K562 (cell line): ENCODE measurements around the gene ZNF597. TPM values are rescaled to one million over a fixed set of nuclear protein-coding genes. Genes with fewer than 3 reads are reported as not detected.
A peak's percentile ranks its signal among the peaks of the same experiment; 100 is the strongest.

Experiments used
- ARHGAP35 ChIP-seq: fragments of 450-650 bp; IDR thresholded peaks from 2 replicates; pipeline ENCODE4 v1.6.1; 2018; ENCODE audit not compliant: partially characterized antibody
- CBX8 ChIP-seq: fragments of 200-600 bp; sonication (generic); IDR thresholded peaks from 2 replicates; pipeline ENCODE4 v1.6.1; 2012; ENCODE audit warnings: borderline replicate concordance, mixed run types, low read depth, mild to moderate bottlenecking, moderate library complexity, mixed read lengths, low read length, control low read depth, inconsistent platforms; ENCODE audit not compliant: poor library complexity, severe bottlenecking; ENCODE audit errors: extremely low read depth
- E2F6 ChIP-seq, 2 experiments: IDR thresholded peaks; 2 replicates each; pipeline ENCODE4 v1.6.1; 2011; ENCODE audit warnings: borderline replicate concordance in 1 of 2, control low read depth in 1 of 2, low read depth in 1 of 2, low read length in 1 of 2, mild to moderate bottlenecking in 1 of 2, mixed read lengths in 1 of 2, moderate library complexity in 1 of 2; ENCODE audit not compliant: insufficient read depth in 1 of 2, insufficient read length in 1 of 2, poor library complexity in 1 of 2, severe bottlenecking in 1 of 2; ENCODE audit errors: extremely low read depth in 1 of 2
- ELF4 ChIP-seq: fragments of 450-650 bp; formaldehyde crosslinking; IDR thresholded peaks from 2 replicates; pipeline ENCODE4 v1.4.0; 2022; ENCODE audit warnings: missing genetic modification characterization
- ETV1 ChIP-seq: fragments of 450-650 bp; conservative IDR thresholded peaks from 2 replicates; pipeline ENCODE4 v1.6.1; 2016; ENCODE audit warnings: missing genetic modification characterization, control low read depth, low read depth, missing compliant biosample characterization
- FOXO4 ChIP-seq: fragments of 450-650 bp; formaldehyde crosslinking; IDR thresholded peaks from 2 replicates; pipeline ENCODE4 v1.4.0; 2020; ENCODE audit warnings: mild to moderate bottlenecking, moderate library complexity
- HMGXB4 ChIP-seq: sonication (generic); formaldehyde crosslinking; IDR thresholded peaks from 2 replicates; pipeline ENCODE4 v1.8.1; 2023; ENCODE audit warnings: mild to moderate bottlenecking, missing genetic modification reagents
- LCOR ChIP-seq: sonication (generic); formaldehyde crosslinking; IDR thresholded peaks from 2 replicates; pipeline ENCODE4 v1.8.0; 2022; ENCODE audit warnings: mild to moderate bottlenecking, missing genetic modification reagents
- PHB2 ChIP-seq: fragments of 450-650 bp; IDR thresholded peaks from 2 replicates; pipeline ENCODE4 v1.6.1; 2017; ENCODE audit warnings: low read depth
- RBM17 ChIP-seq: fragments of 200-400 bp; formaldehyde crosslinking; IDR thresholded peaks from 2 replicates; pipeline ENCODE4 v1.6.1; 2017; ENCODE audit warnings: low read depth, mild to moderate bottlenecking, low read length, borderline replicate concordance
- RCOR1 ChIP-seq, 2 experiments: IDR thresholded peaks; 2 replicates each; pipeline ENCODE4 v1.6.1; 2012; ENCODE audit warnings: low read depth in 2 of 2, low read length in 2 of 2, borderline replicate concordance in 1 of 2, improper control_type of control experiment in 1 of 2
- SAFB ChIP-seq: fragments of 200-400 bp; formaldehyde crosslinking; IDR thresholded peaks from 2 replicates; pipeline ENCODE4 v1.6.1; 2017; ENCODE audit warnings: low read depth, low read length, borderline replicate concordance
- TAF9B ChIP-seq: fragments of 450-650 bp; IDR thresholded peaks from 2 replicates; pipeline ENCODE4 v1.6.1; 2018; ENCODE audit warnings: mild to moderate bottlenecking; ENCODE audit not compliant: partially characterized antibody
- TBL1XR1 ChIP-seq, 2 experiments: IDR thresholded peaks; 2 replicates each; pipeline ENCODE4 v1.6.1; 2012; ENCODE audit warnings: improper control_type of control experiment in 2 of 2, low read length in 2 of 2, mild to moderate bottlenecking in 1 of 2
- TOE1 ChIP-seq, 2 experiments: fragments of 450-650 bp in 1 of 2; sonication (generic) in 1 of 2; formaldehyde crosslinking in 1 of 2; IDR thresholded peaks; 2 replicates each; pipeline versions ENCODE4 v1.7.1 to v1.8.0; 2016 to 2022; ENCODE audit warnings: borderline replicate concordance in 2 of 2, mild to moderate bottlenecking in 2 of 2, antibody characterized with exemption in 1 of 2, inconsistent platforms in 1 of 2, low read depth in 1 of 2, missing genetic modification reagents in 1 of 2, moderate library complexity in 1 of 2
- TSC22D4 ChIP-seq: fragments of 450-650 bp; IDR thresholded peaks from 2 replicates; pipeline ENCODE4 v1.6.1; 2016; ENCODE audit warnings: missing genetic modification characterization, missing biosample characterization, control low read depth
- ZBTB5 ChIP-seq: fragments of 450-650 bp; IDR thresholded peaks from 2 replicates; pipeline ENCODE4 v1.6.1; 2017; ENCODE audit warnings: antibody characterized with exemption
- ZNF134 ChIP-seq: fragments of 250-450 bp; sonication (Bioruptor Pico); conservative IDR thresholded peaks from 2 replicates; pipeline ENCODE4 v1.4.0; 2020
- ZNF146 ChIP-seq: IDR thresholded peaks from one replicate; pipeline ENCODE4 v1.6.1; 2018; ENCODE audit warnings: missing compliant biosample characterization; ENCODE audit not compliant: unreplicated experiment
- ZNF217 ChIP-seq: sonication (generic); formaldehyde crosslinking; IDR thresholded peaks from 2 replicates; pipeline ENCODE4 v1.8.0; 2022; ENCODE audit warnings: mild to moderate bottlenecking, missing genetic modification reagents
- ZNF668 ChIP-seq: fragments of 250-450 bp; sonication (Bioruptor Pico); IDR thresholded peaks from 2 replicates; pipeline ENCODE4 v1.8.0; 2022; ENCODE audit warnings: mild to moderate bottlenecking, inconsistent platforms
- polyA plus RNA-seq, 8 experiments: library from polyadenylated mRNA; depleted of rRNA in 4 of 8; stranded (reverse) in 5 of 8; unstranded in 3 of 8; fragments of >200 nt; fragmentation: Nextera tagmentation in 2 of 8; fragmentation: Illumina TruSeq in 1 of 8; extraction: Ambion mirVana in 2 of 8; extraction: Trizol in 1 of 8; gene quantifications; 2 replicates each; pipeline versions ENCODE4 v1.2.1 to v1.2.3, GENCODE V29; 2011 to 2014; ENCODE audit warnings: inconsistent platforms in 1 of 8, missing spikeins in 1 of 8
- total RNA-seq, 7 experiments: library from RNA; depleted of rRNA in 6 of 7; stranded (reverse); fragments of >200 nt in 6 of 7; fragmentation: Illumina TruSeq in 2 of 7; extraction: Trizol in 2 of 7; gene quantifications; 2 replicates each; pipeline versions ENCODE4 v1.2.1 to v1.2.3, GENCODE V29; 2011 to 2021; ENCODE audit warnings: low replicate concordance in 1 of 7

ZNF597 gene
- total and polyA plus RNA-seq, 9 of the 15 experiments (the other 6 are each of a cell fraction or from before 2014, with no cell fraction given), result 0.14 to 0.68 (median 0.42) TPM

- TF ChIP-seq ETV1 (tag) (no peak), ZNF668 (no peak), ELF4 (CRISPR knock-in tag) (no peak), ZNF146 (no peak), FOXO4 (no peak), ARHGAP35 (no peak), PHB2 (no peak), ZNF217 (CRISPR knock-in tag) (no peak), HMGXB4 (no peak), ZBTB5 (no peak), TSC22D4 (tag) (no peak), TOE1 (IDR thresholded peaks at IDR 0.05; ENCODE audit: borderline replicate concordance) (0 out of 2 replicates have a peak, but pooled peaks have one; percentile 7), TOE1 (CRISPR knock-in tag; IDR thresholded peaks at IDR 0.05; ENCODE audit: borderline replicate concordance, low read depth) (no peak), TAF9B (no peak), RCOR1 (IDR thresholded peaks at IDR 0.05; ENCODE audit: borderline replicate concordance in 1 of 2, low read depth in 2 of 2, low read length in 2 of 2) (0 out of 4 replicates have a peak, but pooled peaks of 1 of the 2 experiments have one; percentile 11), SAFB (no peak), E2F6 (IDR thresholded peaks at IDR 0.05; ENCODE audit: borderline replicate concordance in 1 of 2, extremely low read depth in 1 of 2, insufficient read depth in 1 of 2, insufficient read length in 1 of 2, low read depth in 1 of 2, low read length in 1 of 2, poor library complexity in 1 of 2, severe bottlenecking in 1 of 2) (no peak), RBM17 (no peak), LCOR (no peak), CBX8 (no peak), ZNF134 (no peak), TBL1XR1 (IDR thresholded peaks at IDR 0.05; ENCODE audit: low read length in 2 of 2) (no peak)
Observed at GRCh38 chr16:3459401-3460090, 16.2 kb upstream of the ZNF597 start (continued).
